ENCODE results near the gene CSNK2A2. TPM values are rescaled to one million over a fixed set of nuclear protein-coding genes. Genes with fewer than 3 reads are reported as not detected.

CSNK2A2 gene
- 22.5 and 24.6 TPM in 2 replicates for total RNA-seq

DNA sequence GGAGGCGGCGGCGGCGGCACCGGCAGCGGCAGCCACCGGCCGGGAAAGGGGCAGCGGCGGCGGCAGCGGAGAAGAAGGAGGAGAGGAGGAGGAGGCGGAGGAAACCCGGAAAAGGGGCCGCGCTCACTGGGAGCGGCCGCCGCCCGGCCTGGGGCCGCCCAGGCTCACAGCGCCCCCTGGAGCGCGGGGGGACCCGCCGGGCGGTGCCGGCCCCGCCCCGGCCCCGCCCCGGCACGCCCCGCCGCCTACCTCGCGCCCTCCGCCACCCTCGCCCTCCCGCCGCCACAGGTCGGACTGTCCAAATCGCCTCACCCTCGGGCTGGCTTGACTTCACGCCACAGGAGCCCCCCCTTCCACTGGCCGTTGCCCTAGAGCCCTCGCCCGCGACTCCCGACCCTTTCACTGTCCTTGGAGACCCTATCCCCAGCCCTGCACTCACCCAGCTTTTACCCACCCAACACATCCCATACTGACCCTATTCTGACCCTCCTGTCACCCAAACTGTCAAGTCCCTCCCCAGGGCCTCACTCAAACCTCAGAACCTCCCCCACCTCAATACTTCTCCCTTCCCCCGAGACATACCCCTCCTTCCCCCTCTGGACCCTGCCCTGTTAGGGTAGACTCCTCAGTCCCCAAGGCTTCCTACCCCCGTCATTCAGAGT is at the start of gene CSNK2A2:
CSNK2A2 (minus strand) TSS at position 85 of the 662 bp plus-strand sequence. CDS start 370 bp downstream, outside the sequence.

DNA sequence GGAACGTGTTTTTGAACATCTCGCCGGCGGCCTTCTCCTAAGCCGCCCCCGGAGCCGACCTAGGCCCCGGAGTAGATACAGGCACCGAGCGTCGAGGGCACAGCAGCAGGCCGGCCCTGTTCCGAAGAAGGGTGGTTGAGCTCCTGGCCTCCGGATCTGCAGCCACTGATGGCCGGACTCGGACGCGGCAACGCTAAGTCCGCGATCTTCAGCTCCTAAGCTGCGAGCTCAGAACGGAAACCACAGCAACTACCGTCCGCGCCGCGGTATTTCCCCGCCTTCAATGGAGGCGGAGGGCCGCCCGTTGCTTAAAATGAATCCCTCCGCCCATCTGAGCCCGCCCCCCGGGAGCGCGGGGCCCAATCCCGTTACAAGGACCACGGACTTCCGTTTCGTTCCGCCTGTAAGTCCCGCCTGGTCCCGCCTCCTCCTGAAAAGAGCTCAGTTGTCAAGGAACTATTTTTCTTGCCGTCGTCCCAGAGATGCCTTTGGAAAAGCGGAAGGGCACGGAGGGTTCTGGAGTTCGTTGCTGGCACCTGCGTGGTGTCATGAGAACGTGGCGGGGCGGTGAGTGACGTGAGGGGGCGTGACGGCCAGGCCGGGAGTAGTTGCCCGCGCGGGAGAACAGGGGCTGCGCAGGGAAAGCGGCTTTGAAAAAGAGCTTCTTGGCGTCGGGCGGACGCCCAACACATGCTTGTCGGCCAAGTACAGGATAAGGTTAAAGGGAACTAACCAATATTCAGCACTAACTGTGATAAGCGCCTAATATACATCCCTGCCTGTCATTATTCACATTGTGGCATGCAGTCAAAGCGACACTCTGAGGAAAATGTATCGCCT is 68.6 kb downstream of the CSNK2A2 start, which contains the start of gene CFAP20:
CFAP20 (minus strand) TSS at position 285 of the 840 bp plus-strand sequence; CDS start at position 19, 266 bp downstream.

Other genes with a start within 250 kb of the CSNK2A2 start
- not detected in 2 replicates for gene CNGB1, start 227.0 kb downstream of the CSNK2A2 start, total RNA-seq
- gene ZNF319, start 197.4 kb downstream of the CSNK2A2 start, total RNA-seq = 1.7 and 2.2 TPM in 2 replicates
- gene USB1, start 196.7 kb downstream of the CSNK2A2 start, total RNA-seq = 11.2 and 14.3 TPM in 2 replicates
- gene MMP15, start 172.4 kb downstream of the CSNK2A2 start, total RNA-seq = 1.2 and 1.3 TPM in 2 replicates
- 21.7 and 25.1 TPM in 2 replicates for gene CFAP20, start 68.7 kb downstream of the CSNK2A2 start, total RNA-seq
- not detected in 2 replicates for gene PRSS54, start 96.9 kb upstream of the CSNK2A2 start, total RNA-seq
- 1.0 and 1.1 TPM in 2 replicates for gene GINS3, start 194.4 kb upstream of the CSNK2A2 start, total RNA-seq